Measurements from ENCODE around the gene VGLL1.
A peak's percentile ranks its signal among the peaks of the same experiment; 100 is the strongest.

Gene VGLL1

GRCh38 chrX:136549226-136549625 lies 17.2 kb downstream of the VGLL1 start:
- H3K4me3 ChIP-seq, result no peak overlapping the region
- TF ChIP-seq CTCF (IDR thresholded peaks at IDR 0.05), result no peak
- H3K27ac ChIP-seq, result no peak overlapping the region
- DNase-seq (ENCODE audit: low spot score), result no peak

- no peak for TF ChIP-seq CTCF (IDR thresholded peaks at IDR 0.05)
Observed at GRCh38 chrX:136551410-136551809, 19.4 kb downstream of the VGLL1 start.

GRCh38 chrX:136555694-136556093 lies 23.7 kb downstream of the VGLL1 start:
- H3K27ac ChIP-seq, result no peak overlapping the region
- no peak for DNase-seq (ENCODE audit: low spot score)
- H3K4me3 ChIP-seq, result no peak overlapping the region
- no peak for TF ChIP-seq CTCF (IDR thresholded peaks at IDR 0.05)

More at GRCh38 chrX:136551410-136551809, 19.4 kb downstream of the VGLL1 start:
- Histone ChIP-seq H3K4me3 (no peak overlapping the region), H3K27ac (no peak overlapping the region)
- DNase-seq (ENCODE audit: low spot score), result no peak

- Histone ChIP-seq H3K27ac (no peak overlapping the region), H3K4me3 (no peak overlapping the region)
- DNase-seq (ENCODE audit: low spot score), result no peak
- no peak for TF ChIP-seq CTCF (IDR thresholded peaks at IDR 0.05)
Observed at GRCh38 chrX:136572030-136572429, 40.0 kb downstream of the VGLL1 start.

- no peak for DNase-seq (ENCODE audit: low spot score)
- no peak overlapping the region for H3K27ac ChIP-seq
- no peak for TF ChIP-seq CTCF (IDR thresholded peaks at IDR 0.05)
- H3K4me3 ChIP-seq, result no peak overlapping the region
Observed at GRCh38 chrX:136574548-136574947, 42.5 kb downstream of the VGLL1 start.

- TF ChIP-seq CTCF (IDR thresholded peaks at IDR 0.05), result peak; percentile 40
- no peak for DNase-seq (ENCODE audit: low spot score)
- Histone ChIP-seq H3K27ac (no peak overlapping the region), H3K4me3 (no peak overlapping the region)
Observed at GRCh38 chrX:136577552-136577951, 45.5 kb downstream of the VGLL1 start.

GRCh38 chrX:136580316-136580715 lies 48.3 kb downstream of the VGLL1 start:
- no peak overlapping the region for H3K4me3 ChIP-seq
- TF ChIP-seq CTCF (IDR thresholded peaks at IDR 0.05), result no peak
- H3K27ac ChIP-seq, result no peak overlapping the region
- no peak for DNase-seq (ENCODE audit: low spot score)
